ENCODE data around the gene RAB40C. TPM values are rescaled to one million over a fixed set of nuclear protein-coding genes. Genes with fewer than 3 reads are reported as not detected.

Gene RAB40C
- total RNA-seq, 2 donors from 2014 or later: 12.9 TPM

GRCh38 chr16:652454-653305 is 62.8 kb downstream of the RAB40C start:
- Mint-ChIP-seq H3K27ac (no peak overlapping the region), H3K36me3 (ENCODE audit: low read depth) (no peaks in the 10 kb centered on the region), H3K27me3 (no peaks in the 10 kb centered on the region), H3K4me3 (no peak overlapping the region), H3K4me1 (no peaks in the 10 kb centered on the region), H3K9me3 (no peaks in the 10 kb centered on the region)
- no peak for ATAC-seq (replicated peaks)

GRCh38 chr16:654034-654433 is 64.2 kb downstream of the RAB40C start:
- Mint-ChIP-seq H3K27ac (no peak overlapping the region), H3K4me3 (no peak overlapping the region), H3K36me3 (ENCODE audit: low read depth) (no peaks in the 10 kb centered on the region), H3K9me3 (no peaks in the 10 kb centered on the region), H3K27me3 (no peaks in the 10 kb centered on the region), H3K4me1 (no peaks in the 10 kb centered on the region)
- ATAC-seq (replicated peaks): no peak

GRCh38 chr16:657487-657886 is 67.6 kb downstream of the RAB40C start:
- no peak for ATAC-seq (replicated peaks)

GRCh38 chr16:658679-659571 is 69.1 kb downstream of the RAB40C start:
- no peaks in the 10 kb centered on the region for H3K36me3 Mint-ChIP-seq (ENCODE audit: low read depth)
- no peaks in the 10 kb centered on the region for H3K4me1 Mint-ChIP-seq
- no peaks in the 10 kb centered on the region for H3K9me3 Mint-ChIP-seq
- H3K27ac Mint-ChIP-seq: no peak overlapping the region
- H3K27me3 Mint-ChIP-seq: no peaks in the 10 kb centered on the region
- no peak for ATAC-seq (replicated peaks)
- no peak overlapping the region for H3K4me3 Mint-ChIP-seq

More at GRCh38 chr16:657487-657886, 67.6 kb downstream of the RAB40C start:
- Mint-ChIP-seq H3K4me1 (no peaks in the 10 kb centered on the region), H3K9me3 (no peaks in the 10 kb centered on the region), H3K36me3 (ENCODE audit: low read depth) (no peaks in the 10 kb centered on the region), H3K27ac (no peak overlapping the region), H3K4me3 (no peak overlapping the region), H3K27me3 (no peaks in the 10 kb centered on the region)

- H3K9me3 Mint-ChIP-seq: no peaks in the 10 kb centered on the region
- H3K4me3 Mint-ChIP-seq: no peak overlapping the region
- H3K27me3 Mint-ChIP-seq: no peaks in the 10 kb centered on the region
- no peak for ATAC-seq (replicated peaks)
- no peaks in the 10 kb centered on the region for H3K4me1 Mint-ChIP-seq
- H3K36me3 Mint-ChIP-seq (ENCODE audit: low read depth): no peaks in the 10 kb centered on the region
- no peak overlapping the region for H3K27ac Mint-ChIP-seq
Observed at GRCh38 chr16:659618-660017, 69.8 kb downstream of the RAB40C start.

GRCh38 chr16:660132-660458 is 70.2 kb downstream of the RAB40C start:
- peak; percentile 2 for ATAC-seq (replicated peaks)
- Mint-ChIP-seq H3K27me3 (no peaks in the 10 kb centered on the region), H3K36me3 (ENCODE audit: low read depth) (no peaks in the 10 kb centered on the region), H3K27ac (no peak overlapping the region), H3K4me3 (no peak overlapping the region), H3K9me3 (no peaks in the 10 kb centered on the region), H3K4me1 (no peaks in the 10 kb centered on the region)

- H3K27me3 Mint-ChIP-seq: no peaks in the 10 kb centered on the region
- H3K27ac Mint-ChIP-seq: no peak overlapping the region
- no peaks in the 10 kb centered on the region for H3K9me3 Mint-ChIP-seq
- no peaks in the 10 kb centered on the region for H3K4me1 Mint-ChIP-seq
- H3K4me3 Mint-ChIP-seq: peak overlapping the region; percentile 17
- H3K36me3 Mint-ChIP-seq (ENCODE audit: low read depth): no peaks in the 10 kb centered on the region
- ATAC-seq (replicated peaks): peak; percentile 79
Observed at GRCh38 chr16:660459-661183, 70.8 kb downstream of the RAB40C start.

GRCh38 chr16:661184-661821 is 71.4 kb downstream of the RAB40C start:
- Mint-ChIP-seq H3K4me3 (peak overlapping the region; percentile 17), H3K36me3 (ENCODE audit: low read depth) (no peaks in the 10 kb centered on the region), H3K4me1 (no peaks in the 10 kb centered on the region), H3K27me3 (no peaks in the 10 kb centered on the region), H3K27ac (no peak overlapping the region), H3K9me3 (no peaks in the 10 kb centered on the region)
- ATAC-seq (replicated peaks): no peak

- no peak overlapping the region for H3K4me3 Mint-ChIP-seq
- no peak for ATAC-seq (replicated peaks)
- H3K27me3 Mint-ChIP-seq: no peaks in the 10 kb centered on the region
- H3K9me3 Mint-ChIP-seq: no peaks in the 10 kb centered on the region
- no peak overlapping the region for H3K27ac Mint-ChIP-seq
- no peaks in the 10 kb centered on the region for H3K36me3 Mint-ChIP-seq (ENCODE audit: low read depth)
- H3K4me1 Mint-ChIP-seq: no peaks in the 10 kb centered on the region
Observed at GRCh38 chr16:662095-662494, 72.2 kb downstream of the RAB40C start.

GRCh38 chr16:662597-662996 is 72.7 kb downstream of the RAB40C start:
- no peak overlapping the region for H3K4me3 Mint-ChIP-seq
- no peak overlapping the region for H3K27ac Mint-ChIP-seq
- no peaks in the 10 kb centered on the region for H3K9me3 Mint-ChIP-seq
- no peaks in the 10 kb centered on the region for H3K36me3 Mint-ChIP-seq (ENCODE audit: low read depth)
- ATAC-seq (replicated peaks): no peak
- H3K4me1 Mint-ChIP-seq: no peaks in the 10 kb centered on the region
- no peaks in the 10 kb centered on the region for H3K27me3 Mint-ChIP-seq

- Mint-ChIP-seq H3K27me3 (no peaks in the 10 kb centered on the region), H3K4me1 (no peaks in the 10 kb centered on the region), H3K27ac (no peak overlapping the region), H3K4me3 (no peak overlapping the region), H3K9me3 (no peaks in the 10 kb centered on the region), H3K36me3 (ENCODE audit: low read depth) (peaks cover 20% of the 10 kb centered on the region)
- no peak for ATAC-seq (replicated peaks)
Observed at GRCh38 chr16:666572-666971, 76.7 kb downstream of the RAB40C start.

GRCh38 chr16:667113-667779 is 77.4 kb downstream of the RAB40C start:
- ATAC-seq (replicated peaks): no peak
- H3K36me3 Mint-ChIP-seq (ENCODE audit: low read depth): peaks cover 20% of the 10 kb centered on the region
- H3K4me1 Mint-ChIP-seq: no peaks in the 10 kb centered on the region
- H3K27ac Mint-ChIP-seq: peak overlapping the region; percentile 73
- peak overlapping the region; percentile 71 for H3K4me3 Mint-ChIP-seq
- H3K27me3 Mint-ChIP-seq: no peaks in the 10 kb centered on the region
- no peaks in the 10 kb centered on the region for H3K9me3 Mint-ChIP-seq

- peaks cover 25% of the 10 kb centered on the region for H3K36me3 Mint-ChIP-seq (ENCODE audit: low read depth)
- H3K27ac Mint-ChIP-seq: peak within 1 kb of the TSS; percentile 73
- no peaks in the 10 kb centered on the region for H3K27me3 Mint-ChIP-seq
- no peaks in the 10 kb centered on the region for H3K9me3 Mint-ChIP-seq
- H3K4me3 Mint-ChIP-seq: peak within 1 kb of the TSS; percentile 71
- no peaks in the 10 kb centered on the region for H3K4me1 Mint-ChIP-seq
- ATAC-seq (replicated peaks): peak; percentile 99
Observed at GRCh38 chr16:667780-668518, 78.1 kb downstream of the RAB40C start, which contains the start of gene RHOT2. Gene RHOT2 (plus strand): TSS chr16:668132. CDS start chr16:668200, 68 bp downstream.

Measured in activated T-helper 17 cell treated with anti-CD3 and anti-CD28 coated beads, Interleukin-2, amount 50 U/mL, for 72 hours (primary cell).